Vagina (tissue), 2 donors: ENCODE measurements around the gene AMOTL2.

Experiments used
- POLR2A ChIP-seq, 2 donors: fragments of 450-650 bp; IDR thresholded peaks; one replicate each; pipeline ENCODE4 v1.6.1; 2017; ENCODE audit warnings: antibody characterized with exemption in 2 of 2, mild to moderate bottlenecking in 2 of 2, moderate library complexity in 2 of 2
- TF ChIP-seq, protein P1 (sequence below), 3 experiments: fragments of 450-650 bp in 2 of 3; fragments of 200-600 bp in 1 of 3; sonication (generic) in 1 of 3; IDR thresholded peaks; one replicate each; pipeline ENCODE4 v1.5.1; 2017 to 2019; ENCODE audit warnings: antibody characterized with exemption in 3 of 3, mild to moderate bottlenecking in 2 of 3, moderate library complexity in 2 of 3

DNA sequence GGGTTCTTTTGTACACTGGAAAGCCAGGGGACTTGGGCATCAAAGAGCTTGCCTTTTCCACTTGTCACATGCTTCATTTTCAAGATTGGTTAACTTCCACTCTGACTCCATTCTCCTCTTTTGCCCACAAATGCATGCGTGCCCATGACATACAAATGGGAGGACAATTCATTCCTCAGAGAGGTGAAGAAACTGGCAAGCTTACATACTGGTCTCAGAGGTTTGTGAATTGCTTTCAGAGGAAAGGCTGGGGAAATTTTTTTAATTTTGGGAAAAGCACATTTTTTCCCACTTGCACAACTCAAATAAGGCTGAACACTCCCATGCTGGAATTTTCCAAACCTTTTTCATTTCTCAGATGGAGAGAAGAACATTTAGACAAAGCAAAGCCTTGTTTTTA is 20.9 kb upstream of the AMOTL2 start:
- TF ChIP-seq POLR2A (IDR thresholded peaks at IDR 0.05): no peak
- TF ChIP-seq, protein P1, sequence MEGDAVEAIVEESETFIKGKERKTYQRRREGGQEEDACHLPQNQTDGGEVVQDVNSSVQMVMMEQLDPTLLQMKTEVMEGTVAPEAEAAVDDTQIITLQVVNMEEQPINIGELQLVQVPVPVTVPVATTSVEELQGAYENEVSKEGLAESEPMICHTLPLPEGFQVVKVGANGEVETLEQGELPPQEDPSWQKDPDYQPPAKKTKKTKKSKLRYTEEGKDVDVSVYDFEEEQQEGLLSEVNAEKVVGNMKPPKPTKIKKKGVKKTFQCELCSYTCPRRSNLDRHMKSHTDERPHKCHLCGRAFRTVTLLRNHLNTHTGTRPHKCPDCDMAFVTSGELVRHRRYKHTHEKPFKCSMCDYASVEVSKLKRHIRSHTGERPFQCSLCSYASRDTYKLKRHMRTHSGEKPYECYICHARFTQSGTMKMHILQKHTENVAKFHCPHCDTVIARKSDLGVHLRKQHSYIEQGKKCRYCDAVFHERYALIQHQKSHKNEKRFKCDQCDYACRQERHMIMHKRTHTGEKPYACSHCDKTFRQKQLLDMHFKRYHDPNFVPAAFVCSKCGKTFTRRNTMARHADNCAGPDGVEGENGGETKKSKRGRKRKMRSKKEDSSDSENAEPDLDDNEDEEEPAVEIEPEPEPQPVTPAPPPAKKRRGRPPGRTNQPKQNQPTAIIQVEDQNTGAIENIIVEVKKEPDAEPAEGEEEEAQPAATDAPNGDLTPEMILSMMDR (IDR thresholded peaks at IDR 0.05): no peak
